SJSA1 (cell line): Measurements from ENCODE around the gene MBD2. TPM values are rescaled to one million over a fixed set of nuclear protein-coding genes. Genes with fewer than 3 reads are reported as not detected.

ENCODE experiments used
- DNase-seq, 2 experiments: peaks; one replicate each; pipeline ENCODE4 v3.0.0-alpha.2; 2015 to 2020; ENCODE audit warnings: low spot score in 2 of 2, low read depth in 1 of 2
- H3K27ac ChIP-seq: fragments of 250-450 bp; sonication (Bioruptor Pico); 2 replicates; pipeline ENCODE4 v1.5.1; 2020; ENCODE audit warnings: mild to moderate bottlenecking, moderate library complexity
- H3K27me3 ChIP-seq: fragments of 250-450 bp; sonication (Bioruptor Pico); replicated peaks from 2 replicates; pipeline ENCODE4 v1.5.1; 2020; ENCODE audit warnings: mild to moderate bottlenecking, moderate library complexity
- H3K36me3 ChIP-seq: fragments of 250-450 bp; sonication (Bioruptor Pico); 2 replicates; pipeline ENCODE4 v1.5.1; 2020; ENCODE audit warnings: mild to moderate bottlenecking
- H3K4me1 ChIP-seq: fragments of 250-450 bp; sonication (Bioruptor Pico); replicated peaks from 2 replicates; pipeline ENCODE4 v1.6.1; 2021; ENCODE audit warnings: mild to moderate bottlenecking
- H3K4me3 ChIP-seq: fragments of 250-450 bp; sonication (Bioruptor Pico); 2 replicates; pipeline ENCODE4 v1.5.1; 2020; ENCODE audit warnings: mild to moderate bottlenecking
- H3K9me3 ChIP-seq: fragments of 250-450 bp; sonication (Bioruptor Pico); replicated peaks from 2 replicates; pipeline ENCODE4 v1.5.1; 2020; ENCODE audit warnings: mild to moderate bottlenecking
- total RNA-seq: library from RNA; depleted of rRNA; stranded (reverse); fragments of >200 nt; shearing (Covaris generic); gene quantifications from 2 replicates; pipeline ENCODE4 v1.2.3, GENCODE V29; 2014

MBD2 gene
- total RNA-seq, 1 experiment from 2014 or later: 38.4 TPM

DNA sequence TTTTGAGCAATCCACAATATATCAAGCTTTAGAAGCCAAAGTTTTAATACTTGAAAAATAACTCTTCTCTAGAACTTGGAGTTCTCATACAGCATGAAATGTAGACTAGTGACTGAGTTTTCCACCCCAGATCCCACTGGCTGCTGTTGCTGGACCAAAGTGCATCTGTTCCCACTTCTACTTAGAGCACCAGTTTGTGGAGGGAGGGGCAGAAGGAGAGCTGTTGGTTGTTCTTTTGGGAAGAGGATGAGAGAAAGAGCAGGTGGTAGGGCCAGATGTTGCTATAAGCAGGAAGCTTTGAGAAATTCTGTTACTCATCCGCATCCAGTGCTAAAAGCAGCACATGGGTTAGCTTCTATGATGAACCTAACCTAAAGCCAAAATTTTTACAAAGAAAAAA lies 59.0 kb downstream of the MBD2 start:
- Histone ChIP-seq H3K27me3 (no peaks in the 10 kb centered on the region), H3K9me3 (no peaks in the 10 kb centered on the region), H3K4me1 (peaks cover 32% of the 10 kb centered on the region), H3K4me3 (no peak overlapping the region), H3K36me3 (peaks cover 60% of the 10 kb centered on the region), H3K27ac (no peak overlapping the region)
- no peak for DNase-seq

DNA sequence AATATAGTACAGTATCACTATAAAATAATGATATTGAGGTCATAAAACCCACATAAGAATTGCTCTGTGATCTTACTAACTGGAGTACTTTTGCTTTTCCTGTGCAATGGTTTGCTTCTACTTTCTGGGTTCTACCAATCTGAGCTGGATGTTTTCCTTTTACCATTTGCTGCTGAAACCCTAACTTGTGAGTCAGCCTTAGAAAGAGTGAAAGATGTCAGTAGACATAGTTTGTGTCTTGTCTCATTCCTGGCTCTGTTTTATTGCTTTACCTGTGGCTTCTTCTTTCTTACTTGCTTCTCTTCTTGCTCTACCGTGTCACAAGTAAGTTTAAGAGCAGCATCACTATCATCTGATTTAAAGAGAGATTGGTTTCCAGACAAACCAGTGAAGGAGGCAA lies 61.0 kb downstream of the MBD2 start:
- Histone ChIP-seq H3K36me3 (peaks cover 67% of the 10 kb centered on the region), H3K4me3 (no peak overlapping the region), H3K27me3 (no peaks in the 10 kb centered on the region), H3K27ac (no peak overlapping the region), H3K9me3 (no peaks in the 10 kb centered on the region), H3K4me1 (peaks cover 36% of the 10 kb centered on the region)
- no peak for DNase-seq

DNA sequence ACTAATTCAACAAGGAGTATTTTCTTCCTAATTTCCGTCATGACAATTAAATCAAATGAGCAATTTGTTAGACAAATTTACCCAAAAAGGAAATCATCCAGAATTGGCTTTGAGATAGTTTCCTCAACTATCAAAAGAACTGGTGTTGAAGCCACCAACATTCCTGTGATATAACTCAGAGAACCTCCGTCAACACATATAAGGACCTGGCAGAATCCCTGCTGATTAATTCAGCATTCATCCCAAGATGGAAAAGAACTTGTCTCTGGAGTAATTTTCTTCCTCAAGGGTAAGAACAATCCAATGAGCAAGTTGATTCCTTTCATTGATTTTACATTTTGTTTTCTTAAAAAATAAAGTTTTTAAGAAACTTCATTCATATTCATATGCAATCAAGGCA lies 62.0 kb downstream of the MBD2 start:
- no peak overlapping the region for H3K4me3 ChIP-seq
- H3K36me3 ChIP-seq: peaks cover 77% of the 10 kb centered on the region
- peaks cover 39% of the 10 kb centered on the region for H3K4me1 ChIP-seq
- H3K9me3 ChIP-seq: no peaks in the 10 kb centered on the region
- peak in 1 of 2 experiments; percentile 40 for DNase-seq
- H3K27ac ChIP-seq: peak overlapping the region; percentile 1; the same call in 1 of the 2 replicates
- no peaks in the 10 kb centered on the region for H3K27me3 ChIP-seq

GRCh38 chr18:54161267-54161666 lies 63.2 kb downstream of the MBD2 start:
- Histone ChIP-seq H3K27ac (no peak overlapping the region), H3K4me3 (no peak overlapping the region), H3K9me3 (no peaks in the 10 kb centered on the region), H3K36me3 (peaks cover 83% of the 10 kb centered on the region), H3K27me3 (no peaks in the 10 kb centered on the region), H3K4me1 (peaks cover 39% of the 10 kb centered on the region)
- no peak for DNase-seq

DNA sequence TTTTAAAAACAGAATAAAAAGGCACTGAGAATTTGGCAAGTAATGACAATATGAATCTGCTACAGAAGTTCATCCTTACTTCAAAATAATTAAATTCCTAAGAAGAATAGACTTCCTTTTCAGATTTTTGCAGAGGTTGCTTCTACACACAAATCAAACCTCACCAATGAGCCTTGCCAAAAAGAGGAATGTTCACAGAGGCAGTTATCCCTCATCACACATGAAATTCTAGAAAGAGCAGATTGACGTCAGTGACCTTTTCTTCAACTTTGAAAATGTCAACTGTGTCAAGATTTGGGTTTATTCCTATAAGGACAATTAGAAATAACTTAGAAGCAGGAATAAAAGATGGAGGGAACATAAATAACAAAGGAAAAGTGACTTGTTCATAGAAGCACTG lies 64.6 kb downstream of the MBD2 start:
- peaks cover 39% of the 10 kb centered on the region for H3K4me1 ChIP-seq
- H3K27me3 ChIP-seq: no peaks in the 10 kb centered on the region
- peaks cover 79% of the 10 kb centered on the region for H3K36me3 ChIP-seq
- DNase-seq: no peak
- no peaks in the 10 kb centered on the region for H3K9me3 ChIP-seq
- H3K27ac ChIP-seq: no peak overlapping the region
- no peak overlapping the region for H3K4me3 ChIP-seq

DNA sequence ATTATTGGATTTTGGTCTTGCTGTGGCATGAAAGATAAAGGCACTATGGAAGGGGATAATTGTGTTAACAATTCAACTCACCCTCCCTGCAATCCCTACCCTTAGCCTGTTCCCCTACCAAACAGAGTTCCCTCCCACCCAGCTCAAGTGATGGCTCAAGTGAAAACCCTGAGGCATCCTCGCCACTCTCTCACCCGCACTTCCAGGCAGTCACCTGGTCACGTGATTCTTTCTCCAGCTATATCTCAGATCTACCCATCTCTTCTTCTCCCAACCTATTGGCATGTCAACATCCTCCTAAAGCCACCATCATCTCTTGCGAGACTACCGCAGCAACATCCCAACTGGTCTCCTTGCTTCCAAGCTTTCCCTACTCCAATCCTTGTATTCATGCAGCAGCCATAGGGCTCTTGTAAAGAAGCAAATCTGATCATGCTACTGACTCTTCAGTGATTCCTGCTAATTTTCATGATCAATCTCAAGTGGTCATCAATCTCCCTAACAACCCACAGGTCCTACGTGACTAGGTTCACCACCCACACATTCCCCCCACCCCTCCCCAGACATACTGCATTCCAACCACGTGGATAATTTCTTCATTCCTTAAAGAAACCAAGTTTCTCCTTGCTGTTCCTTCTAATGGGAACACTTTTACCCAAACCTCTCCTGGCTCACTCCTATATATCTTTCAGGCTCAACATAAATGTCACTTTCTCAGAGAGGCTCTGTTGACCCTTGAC lies 66.7 kb downstream of the MBD2 start:
- Histone ChIP-seq H3K9me3 (no peaks in the 10 kb centered on the region), H3K4me1 (peaks cover 28% of the 10 kb centered on the region), H3K36me3 (peaks cover 76% of the 10 kb centered on the region), H3K27me3 (no peaks in the 10 kb centered on the region), H3K4me3 (no peak overlapping the region), H3K27ac (no peak overlapping the region)
- no peak for DNase-seq

GRCh38 chr18:54155412-54155811 lies 69.1 kb downstream of the MBD2 start:
- Histone ChIP-seq H3K36me3 (peaks cover 69% of the 10 kb centered on the region), H3K4me3 (no peak overlapping the region), H3K27me3 (no peaks in the 10 kb centered on the region), H3K9me3 (no peaks in the 10 kb centered on the region), H3K27ac (no peak overlapping the region), H3K4me1 (peaks cover 19% of the 10 kb centered on the region)
- no peak for DNase-seq

DNA sequence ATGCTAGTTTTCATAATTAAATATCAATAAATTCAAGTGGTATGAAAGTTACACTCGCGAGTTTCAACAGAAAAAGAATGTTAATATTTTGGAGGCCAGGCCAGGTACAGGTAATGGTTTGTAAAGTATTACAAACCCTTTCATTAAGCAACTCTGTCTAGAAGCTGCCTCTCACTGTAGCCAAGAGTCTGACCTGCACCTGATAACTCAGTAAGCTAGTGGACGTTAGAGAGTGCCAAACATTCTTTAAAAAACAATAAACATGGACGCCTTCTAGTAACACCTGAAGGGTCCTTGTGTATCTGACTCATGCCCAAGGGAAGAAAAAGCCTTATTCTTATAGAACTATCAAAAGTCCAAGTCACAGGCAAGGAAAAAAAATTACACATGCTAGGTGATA lies 70.2 kb downstream of the MBD2 start:
- Histone ChIP-seq H3K36me3 (peaks cover 61% of the 10 kb centered on the region), H3K4me3 (no peak overlapping the region), H3K27ac (no peak overlapping the region), H3K9me3 (no peaks in the 10 kb centered on the region), H3K27me3 (no peaks in the 10 kb centered on the region), H3K4me1 (peaks cover 31% of the 10 kb centered on the region)
- DNase-seq: no peak

GRCh38 chr18:54151376-54151775 lies 73.1 kb downstream of the MBD2 start:
- peaks cover 33% of the 10 kb centered on the region for H3K4me1 ChIP-seq
- H3K27me3 ChIP-seq: no peaks in the 10 kb centered on the region
- no peak for DNase-seq
- no peak overlapping the region for H3K27ac ChIP-seq
- no peaks in the 10 kb centered on the region for H3K9me3 ChIP-seq
- no peak overlapping the region for H3K4me3 ChIP-seq
- peaks cover 38% of the 10 kb centered on the region for H3K36me3 ChIP-seq

GRCh38 chr18:54150226-54150625 lies 74.2 kb downstream of the MBD2 start:
- no peaks in the 10 kb centered on the region for H3K27me3 ChIP-seq
- no peaks in the 10 kb centered on the region for H3K9me3 ChIP-seq
- H3K36me3 ChIP-seq: peaks cover 27% of the 10 kb centered on the region
- peak overlapping the region; percentile 99 for H3K27ac ChIP-seq
- peaks cover 33% of the 10 kb centered on the region for H3K4me1 ChIP-seq
- no peak for DNase-seq
- H3K4me3 ChIP-seq: no peak overlapping the region

- Histone ChIP-seq H3K4me3 (peak overlapping the region; percentile 14), H3K4me1 (peaks cover 33% of the 10 kb centered on the region), H3K27me3 (no peaks in the 10 kb centered on the region), H3K27ac (peak overlapping the region; percentile 99), H3K36me3 (peaks cover 21% of the 10 kb centered on the region), H3K9me3 (no peaks in the 10 kb centered on the region)
- DNase-seq: peak; percentile 86 to 96
These were observed 75.3 kb downstream of the MBD2 start for GRCh38 chr18:54149078-54149697.

GRCh38 chr18:54148678-54149077 lies 75.8 kb downstream of the MBD2 start:
- Histone ChIP-seq H3K4me1 (peaks cover 33% of the 10 kb centered on the region), H3K36me3 (peaks cover 17% of the 10 kb centered on the region), H3K4me3 (no peak overlapping the region), H3K27ac (peak overlapping the region; percentile 99), H3K27me3 (no peaks in the 10 kb centered on the region), H3K9me3 (no peaks in the 10 kb centered on the region)
- peak in 1 of 2 experiments; percentile 43 for DNase-seq

- no peak for DNase-seq
- Histone ChIP-seq H3K4me1 (peaks cover 33% of the 10 kb centered on the region), H3K36me3 (peaks cover 14% of the 10 kb centered on the region), H3K4me3 (no peak overlapping the region), H3K27ac (peak overlapping the region; percentile 99), H3K27me3 (no peaks in the 10 kb centered on the region), H3K9me3 (no peaks in the 10 kb centered on the region)
These were observed 76.3 kb downstream of the MBD2 start for GRCh38 chr18:54148151-54148550.

- H3K4me1 ChIP-seq: peaks cover 33% of the 10 kb centered on the region
- H3K27ac ChIP-seq: peak overlapping the region; percentile 99; the same call in 1 of the 2 replicates
- H3K36me3 ChIP-seq: peaks cover 7% of the 10 kb centered on the region
- DNase-seq: no peak
- no peak overlapping the region for H3K4me3 ChIP-seq
- H3K27me3 ChIP-seq: no peaks in the 10 kb centered on the region
- H3K9me3 ChIP-seq: no peaks in the 10 kb centered on the region
These were observed 77.0 kb downstream of the MBD2 start for GRCh38 chr18:54147439-54147838.
